Measurements from ENCODE around the gene RTN4R. TPM values are rescaled to one million over a fixed set of nuclear protein-coding genes. Genes with fewer than 3 reads are reported as not detected.

Gene RTN4R
- total and polyA plus RNA-seq, 2 donors (not counting 1 experiment from before 2014, with no cell fraction given), result 0.42 to 0.79 TPM

GRCh38 chr22:20297414-20298109, 29.4 kb upstream of the RTN4R start:
- H3K4me2 ChIP-seq (replicated peaks; ENCODE audit: low read depth, low read length, poor library complexity, severe bottlenecking), result no peak overlapping the region
- H3K9me3 ChIP-seq (ENCODE audit: control extremely low read depth in 1 of 3, control insufficient read depth in 2 of 3, insufficient read depth in 1 of 3, low read length in 2 of 3), result peaks cover 0 to 7% (median 0%) of the 10 kb centered on the region in 3 donors
- Mint-ChIP-seq H3K4me3 (peak overlapping the region; percentile 90), H3K9me3 (ENCODE audit: insufficient read depth) (no peaks in the 10 kb centered on the region), H3K4me1 (peaks cover 8% of the 10 kb centered on the region), H3K27ac (no peak overlapping the region), H3K27me3 (peaks cover 6% of the 10 kb centered on the region)
- no peak overlapping the region for H2AFZ ChIP-seq (ENCODE audit: insufficient read depth, low read depth, low read length, poor library complexity, severe bottlenecking)
- H3K36me3 ChIP-seq (replicated peaks in 1 of 2; ENCODE audit: control extremely low read depth in 1 of 2, control insufficient read depth in 1 of 2, extremely low read depth in 1 of 2, insufficient read depth in 2 of 2, low read length in 1 of 2), result no peaks in the 10 kb centered on the region
- ChIA-PET POLR2A (interaction anchor here (0.9 kb wide), 1 partner anchor 277 kb away, joined by 3 read pairs; the partner anchor contains the start of gene TANGO2), CTCF (no interaction called here)
- H3K27ac ChIP-seq (ENCODE audit: low read length in 2 of 2), result no peak overlapping the region
- intact Hi-C loops (cut with micrococcal nuclease), result loop anchor here (2.0 kb wide), 2 partner anchors 217 to 1119 kb away; partner anchors contain the start of genes DGCR8 and SLC25A1
- no peaks in the 10 kb centered on the region for H3K79me2 ChIP-seq (ENCODE audit: control insufficient read depth, insufficient read depth, low read length)
- DNase-seq (no peak), ATAC-seq (ENCODE audit: low read depth) (no peak)
- TF ChIP-seq CTCF (IDR thresholded peaks at IDR 0.05) (no peak), EZH2 (IDR thresholded peaks at IDR 0.05; ENCODE audit: borderline replicate concordance, insufficient read depth, low read depth, low read length, poor library complexity, severe bottlenecking) (no peak)
- peaks cover 0 to 4% (median 0%) of the 10 kb centered on the region in 4 experiments for H3K27me3 ChIP-seq (replicated peaks in 1 of 4; ENCODE audit: control extremely low read depth in 1 of 4, control insufficient read depth in 3 of 4, insufficient read depth in 4 of 4, low read length in 3 of 4)
- H3K4me3 ChIP-seq (ENCODE audit: control extremely low read depth in 1 of 5, extremely low read depth in 1 of 5, insufficient read depth in 1 of 5, low read depth in 2 of 5, low read length in 4 of 5), result no peak overlapping the region
- 93% methylated on average over 7 of the region's 9 CpGs for WGBS (ENCODE audit: insufficient coverage)
- H4K20me1 ChIP-seq (ENCODE audit: control insufficient read depth, insufficient read depth, low read length, poor library complexity, severe bottlenecking), result no peaks in the 10 kb centered on the region
- no peak overlapping the region for H3K9ac ChIP-seq (ENCODE audit: low read length)
- peaks cover 4 to 10% of the 10 kb centered on the region in 2 donors for H3K4me1 ChIP-seq (ENCODE audit: control insufficient read depth in 2 of 2, insufficient read depth in 2 of 2, low read length in 2 of 2)

- H3K4me1 Mint-ChIP-seq, result peaks cover 8% of the 10 kb centered on the region
- Histone ChIP-seq H3K4me3 (ENCODE audit: control extremely low read depth in 1 of 5, extremely low read depth in 1 of 5, insufficient read depth in 1 of 5, low read depth in 2 of 5, low read length in 4 of 5) (no peak overlapping the region), H3K9ac (ENCODE audit: low read length) (no peak overlapping the region), H3K79me2 (ENCODE audit: control insufficient read depth, insufficient read depth, low read length) (no peaks in the 10 kb centered on the region), H3K4me2 (replicated peaks; ENCODE audit: low read depth, low read length, poor library complexity, severe bottlenecking) (no peak overlapping the region), H3K9me3 (ENCODE audit: control extremely low read depth in 1 of 3, control insufficient read depth in 2 of 3, insufficient read depth in 1 of 3, low read length in 2 of 3) (peaks cover 0 to 7% (median 0%) of the 10 kb centered on the region in 3 donors), H3K4me1 (ENCODE audit: control insufficient read depth in 2 of 2, insufficient read depth in 2 of 2, low read length in 2 of 2) (peaks cover 4 to 10% of the 10 kb centered on the region in 2 donors), H3K36me3 (replicated peaks in 1 of 2; ENCODE audit: control extremely low read depth in 1 of 2, control insufficient read depth in 1 of 2, extremely low read depth in 1 of 2, insufficient read depth in 2 of 2, low read length in 1 of 2) (no peaks in the 10 kb centered on the region), H4K20me1 (ENCODE audit: control insufficient read depth, insufficient read depth, low read length, poor library complexity, severe bottlenecking) (no peaks in the 10 kb centered on the region), H3K27ac (ENCODE audit: low read length in 2 of 2) (no peak overlapping the region), H2AFZ (ENCODE audit: insufficient read depth, low read depth, low read length, poor library complexity, severe bottlenecking) (no peak overlapping the region), H3K27me3 (replicated peaks in 1 of 4; ENCODE audit: control extremely low read depth in 1 of 4, control insufficient read depth in 3 of 4, insufficient read depth in 4 of 4, low read length in 3 of 4) (no peaks in the 10 kb centered on the region)
- H3K27me3 Mint-ChIP-seq, result peaks cover 4% of the 10 kb centered on the region
- POLR2A ChIA-PET, result no interaction called here
- DNase-seq (no peak), ATAC-seq (ENCODE audit: low read depth) (no peak)
- H3K4me3 Mint-ChIP-seq, result peak overlapping the region; percentile 54
- TF ChIP-seq EZH2 (IDR thresholded peaks at IDR 0.05; ENCODE audit: borderline replicate concordance, insufficient read depth, low read depth, low read length, poor library complexity, severe bottlenecking) (no peak), CTCF (IDR thresholded peaks at IDR 0.05) (no peak)
- H3K9me3 Mint-ChIP-seq (ENCODE audit: insufficient read depth), result no peaks in the 10 kb centered on the region
- 89% methylated on average over 4 of the region's 9 CpGs for WGBS (ENCODE audit: insufficient coverage)
- intact Hi-C loops (cut with micrococcal nuclease), result no loop called here
- CTCF ChIA-PET, result no interaction called here
- no peak overlapping the region for H3K27ac Mint-ChIP-seq
Measured at GRCh38 chr22:20296598-20296997, 28.5 kb upstream of the RTN4R start.
